ENCODE results near the gene EPHB3. TPM values are rescaled to one million over a fixed set of nuclear protein-coding genes. Genes with fewer than 3 reads are reported as not detected.

Gene EPHB3
- total and polyA plus RNA-seq, 2 donors (not counting 3 experiments of a cell fraction or from before 2014, with no cell fraction given): 0.01 TPM; not detected in 1

GRCh38 chr3:184619787-184620430 lies 58.3 kb downstream of the EPHB3 start:
- H3K9me3 ChIP-seq (replicated peaks; ENCODE audit: control insufficient read depth, insufficient read depth, low read length): no peaks in the 10 kb centered on the region
- TF ChIP-seq CTCF (IDR thresholded peaks at IDR 0.05; ENCODE audit: extremely low read depth in 1 of 2, insufficient read depth in 1 of 2, low read depth in 1 of 2, low read length in 2 of 2) (no peak), POLR2A (IDR thresholded peaks at IDR 0.05; ENCODE audit: low read depth, low read length) (no peak), FOS (IDR thresholded peaks at IDR 0.05; ENCODE audit: borderline replicate concordance, insufficient read depth, low read length) (no peak), MYC (IDR thresholded peaks at IDR 0.05; ENCODE audit: low read depth, low read length) (no peak), GATA2 (IDR thresholded peaks at IDR 0.05; ENCODE audit: insufficient read depth, insufficient read length, low read depth, low read length) (no peak), POLR2AphosphoS5 (IDR thresholded peaks at IDR 0.05; ENCODE audit: insufficient read depth, low read depth, low read length) (no peak), EZH2 (IDR thresholded peaks at IDR 0.05; ENCODE audit: borderline replicate concordance, low read depth, low read length, severe bottlenecking) (no peak), JUN (IDR thresholded peaks at IDR 0.05; ENCODE audit: borderline replicate concordance, insufficient read depth, insufficient read length, low read depth) (no peak)
- TF ChIP-seq, protein P1, sequence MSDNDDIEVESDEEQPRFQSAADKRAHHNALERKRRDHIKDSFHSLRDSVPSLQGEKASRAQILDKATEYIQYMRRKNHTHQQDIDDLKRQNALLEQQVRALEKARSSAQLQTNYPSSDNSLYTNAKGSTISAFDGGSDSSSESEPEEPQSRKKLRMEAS (IDR thresholded peaks at IDR 0.05; ENCODE audit: insufficient read depth, insufficient read length): no peak
- peaks cover under 1 to 3% of the 10 kb centered on the region in 2 experiments for H3K27me3 ChIP-seq (ENCODE audit: control insufficient read depth in 2 of 2, insufficient read depth in 2 of 2, low read length in 2 of 2)
- H3K4me2 ChIP-seq (ENCODE audit: insufficient read depth, low read length): peak overlapping the region; percentile 8
- H3K36me3 ChIP-seq (ENCODE audit: control insufficient read depth in 2 of 2, extremely low read depth in 1 of 2, insufficient read depth in 2 of 2, low read length in 2 of 2): no peaks in the 10 kb centered on the region
- no TSS peak for BruUV-seq (replicated peaks)
- DNase-seq (ENCODE audit: low read depth, low spot score): peak; percentile 3
- dilution Hi-C loops (cut with MboI; ENCODE audit: extremely low pct_ligation_motif_present, low sequenced_read_pairs) (no loop called here), intact Hi-C loops (cut with micrococcal nuclease) (loop anchor here (1.0 kb wide), 2 partner anchors 59 to 92 kb away; partner anchors contain the start of genes EPHB3 and MAGEF1)
- H4K20me1 ChIP-seq (replicated peaks; ENCODE audit: control insufficient read depth, extremely low read depth, insufficient read depth, low read length): no peaks in the 10 kb centered on the region
- peaks cover 21% of the 10 kb centered on the region for H3K4me1 ChIP-seq (ENCODE audit: control insufficient read depth, extremely low read depth, insufficient read depth, low read length)
- no peak overlapping the region for H3K4me3 ChIP-seq (replicated peaks in 1 of 3; ENCODE audit: insufficient read depth in 1 of 3, low read depth in 1 of 3, low read length in 3 of 3)
- ChIA-PET POLR2A (no interaction called here), CTCF (interaction anchor here (1.0 to 1.9 kb wide), 4 partner anchors 11 to 58 kb away, joined by 3 to 9 read pairs (median 6); partner anchors contain the start of gene EPHB3)
- H3K79me2 ChIP-seq (ENCODE audit: control insufficient read depth, insufficient read depth, low read length): no peaks in the 10 kb centered on the region
- FAIRE-seq: no peak
- peak overlapping the region; percentile 1 for H3K9ac ChIP-seq (replicated peaks; ENCODE audit: extremely low read depth, insufficient read depth, low read length)
- no peaks in the 10 kb centered on the region for H3K9me1 ChIP-seq (replicated peaks; ENCODE audit: control insufficient read depth, extremely low read depth, insufficient read depth, low read length)
- H2AFZ ChIP-seq (ENCODE audit: low read depth, low read length): peak overlapping the region; percentile 13
- H3K27ac ChIP-seq (ENCODE audit: insufficient read depth, low read depth, low read length): peak overlapping the region; percentile 30

Measured in endothelial cell of umbilical vein (primary cell).